ENCODE data around the gene ADAM19.

The ADAM19 gene

GRCh38 chr5:157481265-157481664, 94.3 kb downstream of the ADAM19 start:
- no peak for DNase-seq

- no peak for DNase-seq
Observed at GRCh38 chr5:157479612-157480510, 95.7 kb downstream of the ADAM19 start.

- no peak for DNase-seq
Observed at GRCh38 chr5:157479166-157479565, 96.4 kb downstream of the ADAM19 start.

- no peak for DNase-seq
Observed at GRCh38 chr5:157478726-157479125, 96.8 kb downstream of the ADAM19 start.

GRCh38 chr5:157477814-157478494, 97.6 kb downstream of the ADAM19 start:
- no peak for DNase-seq

GRCh38 chr5:157476702-157477408, 98.7 kb downstream of the ADAM19 start:
- DNase-seq, result no peak

GRCh38 chr5:157475432-157475831, 100.1 kb downstream of the ADAM19 start:
- DNase-seq, result no peak

GRCh38 chr5:157473383-157474320, 101.9 kb downstream of the ADAM19 start:
- DNase-seq, result no peak

GRCh38 chr5:157471709-157472108, 103.9 kb downstream of the ADAM19 start:
- no peak for DNase-seq

GRCh38 chr5:157470631-157471030, 104.9 kb downstream of the ADAM19 start:
- DNase-seq, result no peak

- DNase-seq, result no peak
Observed at GRCh38 chr5:157469687-157470086, 105.9 kb downstream of the ADAM19 start.

- no peak for DNase-seq
Observed at GRCh38 chr5:157469073-157469472, 106.5 kb downstream of the ADAM19 start.

- DNase-seq, result no peak
Observed at GRCh38 chr5:157468293-157468965, 107.1 kb downstream of the ADAM19 start.

GRCh38 chr5:157464519-157465171, 110.9 kb downstream of the ADAM19 start:
- peak; percentile 70 for DNase-seq

- no peak for DNase-seq
Observed at GRCh38 chr5:157463621-157464518, 111.7 kb downstream of the ADAM19 start.

GRCh38 chr5:157463081-157463480, 112.5 kb downstream of the ADAM19 start:
- DNase-seq, result no peak

GRCh38 chr5:157460921-157461792, 114.4 kb downstream of the ADAM19 start:
- DNase-seq, result no peak

GRCh38 chr5:157459715-157460599, 115.6 kb downstream of the ADAM19 start, which contains the start of gene NIPAL4:
Gene NIPAL4, plus strand, starts transcription at chr5:157460213. Its CDS starts 108 bp downstream, at chr5:157460321.
- peak; percentile 33 for DNase-seq

All from stimulated activated naive CD4-positive, alpha-beta T cell treated with Interleukin-2 at 50 U/mL for 16 hours (primary cell).